ENCODE measurements around the gene RIN3. TPM values are rescaled to one million over a fixed set of nuclear protein-coding genes. Genes with fewer than 3 reads are reported as not detected.

The RIN3 gene
- total RNA-seq, 1 experiment from 2014 or later = 4.8 TPM

GRCh38 chr14:92500491-92500941 is 13.1 kb upstream of the RIN3 start:
- H3K4me3 ChIP-seq (ENCODE audit: low read length) = no peak overlapping the region
- no peak overlapping the region for H2AFZ ChIP-seq (ENCODE audit: low read length)
- ChIA-PET CTCF (no interaction called here), POLR2A (ENCODE audit: unreplicated experiment) (no interaction called here)
- intact Hi-C loops (cut with micrococcal nuclease) = loop anchor here (5.0 kb wide), 2 partner anchors 42 to 107 kb away; no protein-coding TSS in a partner anchor
- ATAC-seq (no peak), DNase-seq (no peak)
- peaks cover 41% of the 10 kb centered on the region for H3K4me1 ChIP-seq (ENCODE audit: insufficient read depth, low read length)
- no peaks in the 10 kb centered on the region for H3K79me2 ChIP-seq (ENCODE audit: low read length)
- H3K9me2 ChIP-seq (replicated peaks; ENCODE audit: low read length) = no peaks in the 10 kb centered on the region
- no TSS peak for BruUV-seq (replicated peaks)
- TF ChIP-seq CTCF (conservative IDR thresholded peaks at IDR 0.05; ENCODE audit: low read depth, low read length) (no peak), EZH2phosphoT487 (IDR thresholded peaks at IDR 0.05; ENCODE audit: borderline replicate concordance, low read length) (no peak), EZH2 (IDR thresholded peaks at IDR 0.05; ENCODE audit: low read length, unreplicated experiment) (no peak)
- no peaks in the 10 kb centered on the region for H4K20me1 ChIP-seq (ENCODE audit: low read length)
- H3K4me2 ChIP-seq (ENCODE audit: low read length) = no peak overlapping the region
- H3K36me3 ChIP-seq (ENCODE audit: low read depth, low read length) = no peaks in the 10 kb centered on the region
- no peak overlapping the region for H3K27ac ChIP-seq (ENCODE audit: low read length)
- no peaks in the 10 kb centered on the region for H3K9me3 ChIP-seq (ENCODE audit: low read length)
- H3K27me3 ChIP-seq (ENCODE audit: low read length) = no peaks in the 10 kb centered on the region
- peaks cover 4% of the 10 kb centered on the region for H3F3A ChIP-seq (ENCODE audit: low read length, unreplicated experiment)
- H3K9ac ChIP-seq (ENCODE audit: low read length) = no peak overlapping the region

- peaks cover 54% of the 10 kb centered on the region for H3K4me1 ChIP-seq (ENCODE audit: insufficient read depth, low read length)
- no peaks in the 10 kb centered on the region for H3K79me2 ChIP-seq (ENCODE audit: low read length)
- 0 out of 2 replicates have a peak overlapping the region, but pooled peaks have one; percentile 12 for H3K4me2 ChIP-seq (ENCODE audit: low read length)
- BruUV-seq (replicated peaks) = no TSS peak
- no peak overlapping the region for H3K4me3 ChIP-seq (ENCODE audit: low read length)
- H2AFZ ChIP-seq (ENCODE audit: low read length) = no peak overlapping the region
- H3K9me3 ChIP-seq (ENCODE audit: low read length) = no peaks in the 10 kb centered on the region
- H3F3A ChIP-seq (ENCODE audit: low read length, unreplicated experiment) = peaks cover 4% of the 10 kb centered on the region
- no peak overlapping the region for H3K27ac ChIP-seq (ENCODE audit: low read length)
- DNase-seq (peak; percentile 64), ATAC-seq (0 out of 2 replicates have a peak, but pooled peaks have one; percentile 3)
- H3K27me3 ChIP-seq (ENCODE audit: low read length) = no peaks in the 10 kb centered on the region
- intact Hi-C loops (cut with micrococcal nuclease) = loop anchor here (5.0 kb wide), 2 partner anchors 40 to 105 kb away; no protein-coding TSS in a partner anchor
- no peak overlapping the region for H3K9ac ChIP-seq (ENCODE audit: low read length)
- H3K36me3 ChIP-seq (ENCODE audit: low read depth, low read length) = no peaks in the 10 kb centered on the region
- CTCF ChIA-PET = no interaction called here
- TF ChIP-seq CTCF (conservative IDR thresholded peaks at IDR 0.05; ENCODE audit: low read depth, low read length) = no peak
- no peak for TF ChIP-seq EZH2 (IDR thresholded peaks at IDR 0.05; ENCODE audit: low read length, unreplicated experiment)
- no peak for TF ChIP-seq EZH2phosphoT487 (IDR thresholded peaks at IDR 0.05; ENCODE audit: borderline replicate concordance, low read length)
- no peaks in the 10 kb centered on the region for H3K9me2 ChIP-seq (replicated peaks; ENCODE audit: low read length)
- POLR2A ChIA-PET (ENCODE audit: unreplicated experiment) = no interaction called here
- H4K20me1 ChIP-seq (ENCODE audit: low read length) = no peaks in the 10 kb centered on the region
Measured at GRCh38 chr14:92501891-92502351, 11.7 kb upstream of the RIN3 start.

- H3K4me1 ChIP-seq (ENCODE audit: insufficient read depth, low read length) = peaks cover 61% of the 10 kb centered on the region
Measured at GRCh38 chr14:92502541-92503286, 10.9 kb upstream of the RIN3 start.

More at GRCh38 chr14:92502541-92503286, 10.9 kb upstream of the RIN3 start:
- Histone ChIP-seq H3K27ac (ENCODE audit: low read length) (no peak overlapping the region), H4K20me1 (ENCODE audit: low read length) (no peaks in the 10 kb centered on the region), H3K36me3 (ENCODE audit: low read depth, low read length) (no peaks in the 10 kb centered on the region), H3F3A (ENCODE audit: low read length, unreplicated experiment) (peaks cover 4% of the 10 kb centered on the region), H3K4me2 (ENCODE audit: low read length) (0 out of 2 replicates have a peak overlapping the region, but pooled peaks have one; percentile 12), H3K79me2 (ENCODE audit: low read length) (no peaks in the 10 kb centered on the region), H3K27me3 (ENCODE audit: low read length) (no peaks in the 10 kb centered on the region), H3K9me3 (ENCODE audit: low read length) (no peaks in the 10 kb centered on the region), H2AFZ (ENCODE audit: low read length) (no peak overlapping the region), H3K9me2 (replicated peaks; ENCODE audit: low read length) (no peaks in the 10 kb centered on the region), H3K9ac (ENCODE audit: low read length) (no peak overlapping the region), H3K4me3 (ENCODE audit: low read length) (no peak overlapping the region)
- ChIA-PET POLR2A (ENCODE audit: unreplicated experiment) (no interaction called here), CTCF (no interaction called here)
- DNase-seq = no peak
- no peak for TF ChIP-seq EZH2phosphoT487 (IDR thresholded peaks at IDR 0.05; ENCODE audit: borderline replicate concordance, low read length)
- TF ChIP-seq CTCF (conservative IDR thresholded peaks at IDR 0.05; ENCODE audit: low read depth, low read length) = no peak
- no peak for TF ChIP-seq EZH2 (IDR thresholded peaks at IDR 0.05; ENCODE audit: low read length, unreplicated experiment)
- intact Hi-C loops (cut with micrococcal nuclease) = loop anchor here (5.0 kb wide), 2 partner anchors 40 to 105 kb away; no protein-coding TSS in a partner anchor
- no TSS peak for BruUV-seq (replicated peaks)
- no peak for ATAC-seq

All from PC-3 (cell line).